H1 (cell line): ENCODE results near the gene DEDD2. TPM values are rescaled to one million over a fixed set of nuclear protein-coding genes. Genes with fewer than 3 reads are reported as not detected.

Experiments used
- CTCF ChIA-PET: fragments of 300-600 bp; sonication (Branson Sonifier 250); formaldehyde crosslinking; loops from one replicate; lab custom pipeline; 2021; ENCODE audit not compliant: partially characterized antibody; lab: Charles Lee
- POLR2A ChIA-PET: fragments of 300-600 bp; sonication (Branson Sonifier 250); formaldehyde crosslinking; loops from one replicate; lab custom pipeline; 2021; ENCODE audit warnings: inconsistent platforms; ENCODE audit not compliant: partially characterized antibody; lab: Charles Lee
- DNase-seq, 2 experiments: peaks; one replicate each; pipeline versions ENCODE4 v3.0.0 to v3.0.0-alpha.2; 2010 to 2022; ENCODE audit warnings: low spot score in 2 of 2, low read depth in 1 of 2, mixed read lengths in 1 of 2
- FAIRE-seq: peaks from 2 replicates; lab custom pipeline; 2011; peaks lifted over from hg19 to GRCh38; lab: Jason Lieb, UNC
- H2AFZ ChIP-seq: 2 replicates; pipeline ENCODE4 v1.8.1; 2012; ENCODE audit warnings: low read length, inconsistent platforms
- H2AK5ac ChIP-seq: 2 replicates; pipeline ENCODE4 v1.6.1; 2013; ENCODE audit warnings: low read depth, low read length
- H2BK120ac ChIP-seq: replicated peaks from 2 replicates; pipeline ENCODE3; 2013; ENCODE audit warnings: low read depth, low read length, inconsistent platforms
- H2BK12ac ChIP-seq: 2 replicates; pipeline ENCODE4 v1.6.1; 2013; ENCODE audit warnings: low read depth, low read length
- H2BK15ac ChIP-seq: 2 replicates; pipeline ENCODE4 v1.6.1; 2013; ENCODE audit warnings: low read length
- H2BK20ac ChIP-seq: 2 replicates; pipeline ENCODE4 v1.6.1; 2013; ENCODE audit warnings: low read length
- H2BK5ac ChIP-seq: 2 replicates; pipeline ENCODE4 v1.6.1; 2013; ENCODE audit warnings: low read depth, low read length
- H3K14ac ChIP-seq: 2 replicates; pipeline ENCODE4 v1.6.1; 2013; ENCODE audit warnings: inconsistent platforms; ENCODE audit not compliant: insufficient read length
- H3K18ac ChIP-seq: 2 replicates; pipeline ENCODE4 v1.6.1; 2013; ENCODE audit warnings: low read length; ENCODE audit errors: extremely low read depth
- H3K23ac ChIP-seq: 2 replicates; pipeline ENCODE4 v1.6.1; 2013; ENCODE audit warnings: inconsistent platforms; ENCODE audit not compliant: insufficient read length
- H3K23me2 ChIP-seq: 2 replicates; pipeline ENCODE4 v1.6.1; 2013; ENCODE audit warnings: low read depth, low read length
- H3K27ac ChIP-seq: 2 replicates; pipeline ENCODE4 v1.6.1; 2011; ENCODE audit warnings: low read depth, low read length, inconsistent platforms
- H3K27me3 ChIP-seq, 4 experiments: replicated peaks in 1 of 4; 1 replicate in 1 of 4; 2 replicates in 3 of 4; pipeline versions ENCODE4 v1.6.1 to v1.8.1; 2011 to 2013; ENCODE audit warnings: low read length in 3 of 4, mild to moderate bottlenecking in 3 of 4, inconsistent platforms in 2 of 4, mixed read lengths in 2 of 4, moderate library complexity in 1 of 4; ENCODE audit not compliant: control insufficient read depth in 3 of 4, insufficient read depth in 3 of 4; ENCODE audit errors: extremely low read depth in 1 of 4
- H3K36me3 ChIP-seq, 4 experiments: 2 replicates each; pipeline versions ENCODE4 v1.6.1 to v1.8.1; 2011 to 2013; ENCODE audit warnings: mild to moderate bottlenecking in 4 of 4, low read length in 3 of 4, moderate library complexity in 2 of 4, control low read depth in 1 of 4, inconsistent platforms in 1 of 4; ENCODE audit not compliant: insufficient read depth in 4 of 4, control insufficient read depth in 2 of 4
- H3K4ac ChIP-seq: replicated peaks from 2 replicates; pipeline ENCODE3; 2013; ENCODE audit warnings: low read length, low read depth, mixed read lengths, inconsistent platforms; ENCODE audit not compliant: insufficient read length
- H3K4me1 ChIP-seq, 4 experiments: replicated peaks in 1 of 4; 1 replicate in 1 of 4; 2 replicates in 3 of 4; pipeline versions ENCODE4 v1.6.1 to v1.8.1; 2011 to 2013; ENCODE audit warnings: low read length in 3 of 4, inconsistent platforms in 2 of 4, mixed read lengths in 1 of 4; ENCODE audit not compliant: insufficient read depth in 4 of 4, control insufficient read depth in 3 of 4
- H3K4me2 ChIP-seq, 2 experiments: 2 replicates each; pipeline versions ENCODE4 v1.6.1 to v1.8.1; 2011 to 2013; ENCODE audit warnings: low read depth in 2 of 2, low read length in 2 of 2, control low read depth in 1 of 2, inconsistent platforms in 1 of 2, mild to moderate bottlenecking in 1 of 2; ENCODE audit not compliant: insufficient read depth in 1 of 2
- H3K4me3 ChIP-seq, 4 experiments: fragments of 200-600, 300-600 bp in 1 of 4; sonication (generic), shearing (Covaris generic), sonication (Bioruptor Twin) in 1 of 4; 2 replicates each; pipeline versions ENCODE4 v1.5.1 to v1.8.1; 2011 to 2016; ENCODE audit warnings: low read length in 4 of 4, low read depth in 3 of 4, control low read depth in 2 of 4, inconsistent platforms in 2 of 4, mild to moderate bottlenecking in 2 of 4, mixed read lengths in 1 of 4, moderate library complexity in 1 of 4; ENCODE audit not compliant: insufficient read depth in 2 of 4; ENCODE audit errors: extremely low read depth in 1 of 4
- H3K56ac ChIP-seq: replicated peaks from 2 replicates; pipeline ENCODE3; 2013; ENCODE audit warnings: low read depth, mild to moderate bottlenecking, mixed read lengths, low read length, inconsistent platforms; ENCODE audit not compliant: insufficient read length
- H3K79me1 ChIP-seq: 2 replicates; pipeline ENCODE4 v1.6.1; 2013; ENCODE audit warnings: low read depth, low read length, control low read depth
- H3K79me2 ChIP-seq, 2 experiments: 2 replicates each; pipeline versions ENCODE4 v1.6.1 to v1.8.1; 2012 to 2013; ENCODE audit warnings: low read length in 2 of 2, mild to moderate bottlenecking in 2 of 2, inconsistent platforms in 1 of 2; ENCODE audit not compliant: insufficient read depth in 2 of 2, control insufficient read depth in 1 of 2
- H3K9ac ChIP-seq, 4 experiments: replicated peaks in 1 of 4; 1 replicate in 1 of 4; 2 replicates in 3 of 4; pipeline versions ENCODE4 v1.6.1 to v1.8.1; 2011 to 2013; ENCODE audit warnings: low read depth in 3 of 4, low read length in 3 of 4, control low read depth in 2 of 4, mild to moderate bottlenecking in 2 of 4, moderate library complexity in 2 of 4, inconsistent platforms in 1 of 4; ENCODE audit errors: extremely low read depth in 1 of 4
- H3K9me3 ChIP-seq, 2 experiments: 2 replicates each; pipeline versions ENCODE4 v1.6.1 to v1.8.1; 2012 to 2013; ENCODE audit warnings: mild to moderate bottlenecking in 2 of 2, moderate library complexity in 2 of 2, control low read depth in 1 of 2, inconsistent platforms in 1 of 2, low read depth in 1 of 2, low read length in 1 of 2, mixed read lengths in 1 of 2; ENCODE audit not compliant: insufficient read depth in 2 of 2
- H4K20me1 ChIP-seq, 2 experiments: replicated peaks in 1 of 2; 2 replicates each; pipeline versions ENCODE3 to v1.8.1; 2011 to 2013; ENCODE audit warnings: inconsistent platforms in 2 of 2, low read length in 2 of 2, mild to moderate bottlenecking in 1 of 2; ENCODE audit not compliant: insufficient read depth in 2 of 2, control insufficient read depth in 1 of 2
- H4K5ac ChIP-seq: 2 replicates; pipeline ENCODE4 v1.6.1; 2013; ENCODE audit warnings: low read length, low read depth, mixed read lengths, inconsistent platforms; ENCODE audit not compliant: insufficient read length
- H4K8ac ChIP-seq: 2 replicates; pipeline ENCODE4 v1.8.0; 2013; ENCODE audit warnings: mild to moderate bottlenecking, moderate library complexity, low read length, inconsistent platforms; ENCODE audit not compliant: insufficient read depth; ENCODE audit errors: extremely low read depth
- H4K91ac ChIP-seq: replicated peaks from 2 replicates; pipeline ENCODE3; 2013; ENCODE audit warnings: low read length, mixed read lengths, inconsistent platforms; ENCODE audit not compliant: insufficient read length
- ATF3 ChIP-seq: IDR thresholded peaks from 2 replicates; pipeline ENCODE4 v1.6.1; 2011; ENCODE audit warnings: low read depth, mild to moderate bottlenecking, low read length; ENCODE audit not compliant: insufficient read depth
- CEBPB ChIP-seq: IDR thresholded peaks from 2 replicates; pipeline ENCODE4 v1.6.1; 2012; ENCODE audit warnings: low read depth, low read length
- KDM1A ChIP-seq: fragments of 200-600, 300-600 bp; sonication (generic); IDR thresholded peaks from 2 replicates; pipeline ENCODE4 v1.7.1; 2016; ENCODE audit warnings: mild to moderate bottlenecking, low read length, borderline replicate concordance
- SUZ12 ChIP-seq: fragments of 200-600 bp; sonication (generic); IDR thresholded peaks from 2 replicates; pipeline ENCODE4 v1.6.1; 2012; ENCODE audit warnings: mild to moderate bottlenecking, inconsistent platforms, low read length, moderate library complexity, mixed read lengths
- WGBS, 2 experiments: shearing (Covaris generic) in 1 of 2; methylation state at CpG; one replicate each; pipeline versions ENCODE4 v1.1.6 to v1.1.7; 2013 to 2015; ENCODE audit warnings: low lambda C conversion rate in 2 of 2, mixed read lengths in 2 of 2, inconsistent platforms in 1 of 2, low coverage in 1 of 2, missing lambda C conversion rate in 1 of 2; ENCODE audit not compliant: insufficient replicate concordance in 2 of 2, insufficient coverage in 1 of 2, insufficient read length in 1 of 2; ENCODE audit errors: extremely low coverage in 1 of 2, missing lambda C conversion rate in 1 of 2; 5-methylcytosine and 5-hydroxymethylcytosine counted together
- polyA plus RNA-seq, 7 experiments: library from polyadenylated mRNA; depleted of rRNA in 3 of 7; stranded (reverse) in 5 of 7; unstranded in 2 of 7; fragments of >200 nt in 5 of 7; fragments of 200-250 nt in 2 of 7; gene quantifications; 1 replicate in 5 of 7; 2 replicates in 1 of 7; 4 replicates in 1 of 7; pipeline versions ENCODE4 v1.2.1 to v1.2.3, GENCODE V29; 2011 to 2013; ENCODE audit warnings: missing spikeins in 2 of 7, mixed read lengths in 2 of 7
- total RNA-seq: library from RNA; stranded (reverse); fragmentation: NEBNext Ultra II Directional; extraction: Animal tissue kit (Norgen Biotek cat#: 25700); gene quantifications from 2 replicates; pipeline ENCODE4 v1.2.1, GENCODE V29; 2021

The DEDD2 gene
- total and polyA plus RNA-seq, 2 of the 8 experiments (the other 6 are each of a cell fraction or from before 2014, with no cell fraction given), result 37.8 to 65.0 TPM

- no peak overlapping the region for H3K18ac ChIP-seq
- FAIRE-seq (no peak), DNase-seq (no peak)
- no peak overlapping the region for H2BK12ac ChIP-seq
- 78% methylated on average over 5 of the region's 5 CpGs; no CpG with 5 or more reads in 1 of the 2 experiments for WGBS, 2 experiments
- H3K79me1 ChIP-seq, result peaks cover 15% of the 10 kb centered on the region
- H4K5ac ChIP-seq, result no peak overlapping the region
- no peak overlapping the region for H3K27ac ChIP-seq
- no peak overlapping the region for H3K14ac ChIP-seq
- H3K27me3 ChIP-seq, result no peaks in the 10 kb centered on the region
- no peak overlapping the region for H4K91ac ChIP-seq
- no peak overlapping the region for H2BK20ac ChIP-seq
- H3K36me3 ChIP-seq, result peaks cover 4 to 61% (median 17%) of the 10 kb centered on the region in 4 experiments; a peak in 6 of 8 replicates
- H3K4me3 ChIP-seq, result no peak overlapping the region
- no peak overlapping the region for H2BK120ac ChIP-seq
- H4K8ac ChIP-seq, result no peak overlapping the region
- H2AFZ ChIP-seq, result no peak overlapping the region
- no peak overlapping the region for H3K9ac ChIP-seq
- no peak overlapping the region for H3K4me2 ChIP-seq
- ChIA-PET CTCF (interaction anchor here (1.4 kb wide), 1 partner anchor 11 kb away, joined by 4 read pairs; no protein-coding TSS in a partner anchor), POLR2A (interaction anchor here (1.1 kb wide), 2 partner anchors 34 to 88 kb away, joined by 3 read pairs; no protein-coding TSS in a partner anchor)
- H3K23ac ChIP-seq, result no peak overlapping the region
- no peak overlapping the region for H2AK5ac ChIP-seq
- no peaks in the 10 kb centered on the region for H3K9me3 ChIP-seq
- H3K79me2 ChIP-seq, result peaks cover 0 to 41% of the 10 kb centered on the region in 2 experiments; a peak in 1 of 4 replicates
- no peak for TF ChIP-seq CEBPB
- TF ChIP-seq SUZ12, result no peak
- no peak for TF ChIP-seq ATF3
- no peak for TF ChIP-seq KDM1A
- no peak overlapping the region for H3K4ac ChIP-seq
- no peaks in the 10 kb centered on the region for H3K23me2 ChIP-seq
- H2BK15ac ChIP-seq, result no peak overlapping the region
- H3K4me1 ChIP-seq, result peaks cover 0 to 24% (median 4%) of the 10 kb centered on the region in 4 experiments; a peak in 3 of 7 replicates
- peaks cover 8 to 36% of the 10 kb centered on the region in 2 experiments for H4K20me1 ChIP-seq
- no peak overlapping the region for H2BK5ac ChIP-seq
- no peak overlapping the region for H3K56ac ChIP-seq
Observed at GRCh38 chr19:42202290-42202880, 15.1 kb downstream of the DEDD2 start.
